Measurements from ENCODE around the gene FARS2.

DNA sequence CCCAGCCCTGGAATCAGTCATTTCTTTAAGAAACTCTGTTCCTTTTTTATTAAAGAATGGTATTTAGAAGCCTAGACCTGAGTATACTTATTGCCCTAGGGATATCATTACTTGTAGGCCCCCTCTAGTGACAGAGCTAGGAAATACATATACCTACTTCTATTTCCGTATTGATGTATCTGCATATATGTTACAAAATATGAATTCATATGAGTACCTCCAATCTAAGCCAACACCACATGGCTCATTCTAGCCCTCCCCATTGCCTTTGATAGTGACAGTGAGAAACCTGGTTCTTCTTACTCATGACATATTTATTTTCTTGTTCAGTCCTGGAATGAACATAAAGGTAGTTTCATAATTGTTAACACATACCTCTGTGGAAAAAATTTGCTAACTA lies 137.2 kb downstream of the FARS2 start:
- TF ChIP-seq FOXP1 (CRISPR knock-in tag; IDR thresholded peaks at IDR 0.05; ENCODE audit: borderline replicate concordance), result no peak
- TF ChIP-seq, protein P1, sequence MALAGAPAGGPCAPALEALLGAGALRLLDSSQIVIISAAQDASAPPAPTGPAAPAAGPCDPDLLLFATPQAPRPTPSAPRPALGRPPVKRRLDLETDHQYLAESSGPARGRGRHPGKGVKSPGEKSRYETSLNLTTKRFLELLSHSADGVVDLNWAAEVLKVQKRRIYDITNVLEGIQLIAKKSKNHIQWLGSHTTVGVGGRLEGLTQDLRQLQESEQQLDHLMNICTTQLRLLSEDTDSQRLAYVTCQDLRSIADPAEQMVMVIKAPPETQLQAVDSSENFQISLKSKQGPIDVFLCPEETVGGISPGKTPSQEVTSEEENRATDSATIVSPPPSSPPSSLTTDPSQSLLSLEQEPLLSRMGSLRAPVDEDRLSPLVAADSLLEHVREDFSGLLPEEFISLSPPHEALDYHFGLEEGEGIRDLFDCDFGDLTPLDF (CRISPR knock-in tag; IDR thresholded peaks at IDR 0.05), result no peak
- TF ChIP-seq CTCF (IDR thresholded peaks at IDR 0.05), result 0 out of 2 replicates have a peak, but pooled peaks have one; percentile 35
- TF ChIP-seq ESRRA (CRISPR knock-in tag; IDR thresholded peaks at IDR 0.05; ENCODE audit: borderline replicate concordance), result no peak

Measured in WTC11 (cell line).